ENCODE results near the gene TRPM8.

Gene TRPM8

GRCh38 chr2:234051374-234052070, 134.3 kb downstream of the TRPM8 start:
- no peak for DNase-seq

GRCh38 chr2:234058881-234059280, 141.7 kb downstream of the TRPM8 start:
- DNase-seq: no peak

- no peak for DNase-seq
Measured at GRCh38 chr2:234060236-234060635, 143.1 kb downstream of the TRPM8 start.

GRCh38 chr2:234061624-234062257, 144.6 kb downstream of the TRPM8 start:
- no peak for DNase-seq

GRCh38 chr2:234066587-234066986, 149.4 kb downstream of the TRPM8 start:
- DNase-seq: no peak
